AG10803 (cell line): ENCODE measurements around the gene OR51B5.
"Not testable (repeated sequence)": the region's sequence is repeated elsewhere in the genome, so short reads cannot be mapped to it uniquely, and the experiment has no call there.

Experiments used
- DNase-seq: peaks from one replicate; pipeline ENCODE4 v3.0.0; 2010; ENCODE audit warnings: low read depth
- H3K4me3 ChIP-seq: 2 replicates; pipeline ENCODE4 v1.5.1; 2011; ENCODE audit warnings: mild to moderate bottlenecking, low read length, control low read depth
- CTCF ChIP-seq: conservative IDR thresholded peaks from 2 replicates; pipeline ENCODE4 v1.5.1; 2011; ENCODE audit warnings: mild to moderate bottlenecking, low read length, control low read depth, inconsistent platforms

OR51B5 gene

GRCh38 chr11:5368502-5369043 is 25.2 kb upstream of the OR51B5 start:
- no peak overlapping the region for H3K4me3 ChIP-seq
- no peak for TF ChIP-seq CTCF
- no peak for DNase-seq

- peak; percentile 81 for DNase-seq
- no peak for TF ChIP-seq CTCF
- H3K4me3 ChIP-seq, result no peak overlapping the region
These were observed 24.2 kb upstream of the OR51B5 start for GRCh38 chr11:5367448-5368074.

- H3K4me3 ChIP-seq, result no peak overlapping the region
- no peak for TF ChIP-seq CTCF
- DNase-seq, result peak; percentile 57
These were observed 23.5 kb upstream of the OR51B5 start for GRCh38 chr11:5366856-5367255.

- DNase-seq, H3K4me3 ChIP-seq: not testable (repeated sequence)
These were observed 23.0 kb upstream of the OR51B5 start for GRCh38 chr11:5366365-5366764.

GRCh38 chr11:5364214-5364613 is 20.9 kb upstream of the OR51B5 start:
- H3K4me3 ChIP-seq, result no peak overlapping the region
- DNase-seq, result peak; percentile 94
- no peak for TF ChIP-seq CTCF

GRCh38 chr11:5363679-5364078 is 20.4 kb upstream of the OR51B5 start:
- no peak for DNase-seq
- H3K4me3 ChIP-seq, result no peak overlapping the region
- TF ChIP-seq CTCF, result no peak

- TF ChIP-seq CTCF, result no peak
- DNase-seq, result no peak
- no peak overlapping the region for H3K4me3 ChIP-seq
These were observed 18.8 kb upstream of the OR51B5 start for GRCh38 chr11:5362017-5362625.

GRCh38 chr11:5356031-5356430 is 12.7 kb upstream of the OR51B5 start:
- not testable (repeated sequence) for H3K4me3 ChIP-seq, DNase-seq
